ENCODE data around the gene HYLS1. TPM values are rescaled to one million over a fixed set of nuclear protein-coding genes. Genes with fewer than 3 reads are reported as not detected.
"Not testable (repeated sequence)": the region's sequence is repeated elsewhere in the genome, so short reads cannot be mapped to it uniquely, and the experiment has no call there.

HYLS1 gene
- total RNA-seq = 8.6 and 12.4 TPM in 2 replicates

GRCh38 chr11:125887373-125888324, at the start of gene HYLS1:
HYLS1 (plus strand) TSS chr11:125887668; CDS start chr11:125899369, 11,701 bp downstream.
- peak; percentile 89 for DNase-seq (ENCODE audit: low read depth, low spot score)

GRCh38 chr11:125842321-125842948, 45.0 kb upstream of the HYLS1 start:
- DNase-seq (ENCODE audit: low read depth, low spot score) = no peak

GRCh38 chr11:125846188-125846587, 41.3 kb upstream of the HYLS1 start:
- DNase-seq (ENCODE audit: low read depth, low spot score) = no peak

GRCh38 chr11:125857670-125858069, 29.8 kb upstream of the HYLS1 start:
- not testable (repeated sequence) for DNase-seq (ENCODE audit: low read depth, low spot score)

- DNase-seq (ENCODE audit: low read depth, low spot score) = not testable (repeated sequence)
These were observed 24.7 kb upstream of the HYLS1 start for GRCh38 chr11:125862786-125863185.

GRCh38 chr11:125865354-125865753, 22.1 kb upstream of the HYLS1 start:
- not testable (repeated sequence) for DNase-seq (ENCODE audit: low read depth, low spot score)

- no peak for DNase-seq (ENCODE audit: low read depth, low spot score)
These were observed 17.9 kb upstream of the HYLS1 start for GRCh38 chr11:125869521-125869920.

GRCh38 chr11:125871391-125872137, 15.9 kb upstream of the HYLS1 start:
- DNase-seq (ENCODE audit: low read depth, low spot score) = no peak

- DNase-seq (ENCODE audit: low read depth, low spot score) = no peak
These were observed 15.4 kb upstream of the HYLS1 start for GRCh38 chr11:125872138-125872491.

- no peak for DNase-seq (ENCODE audit: low read depth, low spot score)
These were observed 13.4 kb upstream of the HYLS1 start for GRCh38 chr11:125873881-125874555.

GRCh38 chr11:125874556-125875124, 12.8 kb upstream of the HYLS1 start:
- peak; percentile 40 for DNase-seq (ENCODE audit: low read depth, low spot score)

GRCh38 chr11:125881291-125881690, 6.2 kb upstream of the HYLS1 start:
- no peak for DNase-seq (ENCODE audit: low read depth, low spot score)

GRCh38 chr11:125883375-125883774, 4.1 kb upstream of the HYLS1 start:
- no peak for DNase-seq (ENCODE audit: low read depth, low spot score)

- no peak for DNase-seq (ENCODE audit: low read depth, low spot score)
These were observed 483 bp upstream of the HYLS1 start for GRCh38 chr11:125886997-125887372.

GRCh38 chr11:125890447-125891100, 3.1 kb downstream of the HYLS1 start:
- no peak for DNase-seq (ENCODE audit: low read depth, low spot score)

- DNase-seq (ENCODE audit: low read depth, low spot score) = no peak
These were observed 4.6 kb downstream of the HYLS1 start for GRCh38 chr11:125892071-125892470.

GRCh38 chr11:125892994-125893393, 5.5 kb downstream of the HYLS1 start:
- DNase-seq (ENCODE audit: low read depth, low spot score) = no peak

GRCh38 chr11:125901872-125902271, 14.4 kb downstream of the HYLS1 start:
- no peak for DNase-seq (ENCODE audit: low read depth, low spot score)

- no peak for DNase-seq (ENCODE audit: low read depth, low spot score)
These were observed 14.9 kb downstream of the HYLS1 start for GRCh38 chr11:125902277-125902926.

Data from pulmonary artery endothelial cell (primary cell).